Epithelial cell of proximal tubule (primary cell): ENCODE results near the gene HTR2A. TPM values are rescaled to one million over a fixed set of nuclear protein-coding genes. Genes with fewer than 3 reads are reported as not detected.
"Not testable (repeated sequence)": the region's sequence is repeated elsewhere in the genome, so short reads cannot be mapped to it uniquely, and the experiment has no call there.

Experiments used
- DNase-seq: peaks from one replicate; pipeline ENCODE4 v3.0.0-alpha.2; 2011; ENCODE audit warnings: low read depth
- H3K4me3 ChIP-seq: 2 replicates; pipeline ENCODE4 v1.5.1; 2011; ENCODE audit warnings: low read depth, mild to moderate bottlenecking, low read length
- CTCF ChIP-seq: conservative IDR thresholded peaks from 2 replicates; pipeline ENCODE4 v1.5.1; 2012; ENCODE audit warnings: low read depth, mild to moderate bottlenecking, low read length
- total RNA-seq: library from RNA; depleted of rRNA; stranded (reverse); fragments of >200 nt; gene quantifications from 2 replicates; pipeline ENCODE4 v1.2.3, GENCODE V29; 2015

The HTR2A gene
- total RNA-seq, 1 donor from 2014 or later: not detected

DNA sequence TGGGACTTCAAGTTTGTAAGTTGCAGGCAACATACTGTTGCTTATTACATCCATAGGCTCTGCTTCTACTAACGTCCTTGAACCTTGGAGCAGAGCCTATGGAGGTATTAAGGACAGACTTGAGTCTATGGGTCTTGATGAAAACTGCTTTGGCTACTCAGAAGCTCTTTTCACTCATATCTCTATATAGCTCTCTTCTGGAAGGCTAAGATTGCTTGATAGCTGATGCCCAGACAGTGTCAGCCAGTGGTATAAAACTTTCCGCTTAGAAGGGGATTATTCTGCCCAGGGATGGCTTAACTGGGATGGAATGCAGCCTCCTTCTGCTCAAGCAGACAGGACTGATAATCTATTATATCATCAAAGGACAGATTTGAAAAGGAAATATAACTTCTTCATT, 74.3 kb downstream of the HTR2A start:
- no peak for DNase-seq
- no peak for TF ChIP-seq CTCF
- H3K4me3 ChIP-seq: no peak overlapping the region

DNA sequence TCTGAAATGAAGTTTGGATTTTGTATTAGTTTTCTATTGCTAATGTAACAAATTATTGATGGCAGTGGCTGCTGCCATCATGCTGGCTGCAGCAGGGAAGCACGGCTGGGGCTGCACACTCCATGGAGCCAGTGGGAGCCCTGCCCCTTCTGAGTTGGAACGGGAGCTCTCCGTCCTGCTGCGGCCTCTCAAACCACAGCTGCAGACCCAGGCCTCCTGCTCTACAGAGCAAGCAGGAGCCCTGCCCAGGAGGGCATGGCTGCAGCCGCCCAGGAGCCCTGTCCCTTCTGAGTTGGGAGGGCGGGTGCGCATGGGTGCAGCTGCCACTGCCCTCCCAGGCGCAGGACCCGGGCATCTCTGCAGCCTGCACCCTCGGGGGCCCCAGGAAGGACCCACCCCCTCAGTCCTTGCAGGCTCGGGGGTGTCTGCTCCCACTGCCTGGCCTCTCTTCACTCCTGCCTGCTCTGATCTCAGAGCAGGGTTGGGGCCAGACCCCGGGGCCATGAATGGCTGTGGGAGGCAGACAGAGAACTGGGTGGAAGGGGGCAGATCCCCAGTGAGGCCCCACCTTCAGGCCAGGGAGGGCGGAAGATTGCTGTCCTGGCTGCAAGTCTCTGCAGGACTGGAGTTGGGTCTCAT, 78.9 kb downstream of the HTR2A start:
- no peak for TF ChIP-seq CTCF
- no peak for DNase-seq
- H3K4me3 ChIP-seq: no peak overlapping the region

- no peak for DNase-seq
- H3K4me3 ChIP-seq: no peak overlapping the region
- no peak for TF ChIP-seq CTCF
Measured at GRCh38 chr13:46817095-46817494, 79.8 kb downstream of the HTR2A start.

DNA sequence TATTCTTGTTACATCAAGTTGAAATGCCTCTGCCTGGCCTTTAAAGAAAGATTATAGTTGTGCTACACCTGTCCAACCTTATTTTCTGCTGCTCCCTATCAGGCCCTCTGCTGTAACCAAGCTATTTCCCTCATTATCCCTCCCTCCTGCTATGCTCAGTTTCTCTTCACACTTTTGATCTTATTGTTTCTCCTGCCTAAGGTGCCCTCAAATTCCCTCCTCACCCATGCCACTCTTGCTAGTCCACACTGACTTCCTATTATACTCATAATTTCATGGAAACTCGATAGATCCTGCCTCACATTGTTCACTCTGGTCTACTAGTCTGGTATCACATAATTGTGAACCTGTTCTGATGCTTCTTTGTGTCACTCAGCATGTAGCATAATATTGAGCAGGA, 80.5 kb downstream of the HTR2A start:
- no peak for TF ChIP-seq CTCF
- no peak for DNase-seq
- no peak overlapping the region for H3K4me3 ChIP-seq

- no peak overlapping the region for H3K4me3 ChIP-seq
- no peak for DNase-seq
- TF ChIP-seq CTCF: no peak
Measured at GRCh38 chr13:46812301-46812797, 84.5 kb downstream of the HTR2A start.

DNA sequence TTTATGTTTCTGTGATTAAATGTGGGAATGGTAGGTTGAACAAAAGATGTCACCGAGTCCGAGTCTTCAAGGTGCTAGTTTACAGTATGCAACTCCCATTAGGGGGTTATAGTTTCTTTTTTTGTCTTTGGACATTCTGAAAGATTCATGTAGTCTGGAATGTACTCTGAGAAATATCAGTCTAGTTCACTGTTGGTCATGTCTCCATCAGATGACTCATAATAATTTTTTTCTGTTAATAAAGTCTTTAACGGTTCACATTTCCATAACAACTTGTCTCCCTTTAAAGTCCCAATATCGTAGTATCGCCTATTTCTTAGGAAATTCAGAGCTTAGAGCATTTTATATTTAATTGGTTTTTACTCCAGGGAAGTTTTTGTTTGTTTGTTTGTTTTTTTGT, 86.4 kb downstream of the HTR2A start:
- no peak overlapping the region for H3K4me3 ChIP-seq
- no peak for DNase-seq
- TF ChIP-seq CTCF: no peak

- DNase-seq, H3K4me3 ChIP-seq: not testable (repeated sequence)
Measured at GRCh38 chr13:46804921-46805320, 91.9 kb downstream of the HTR2A start.
